SIG-M5 (cell line): ENCODE data around the gene QSER1.
"Not testable (repeated sequence)": the region's sequence is repeated elsewhere in the genome, so short reads cannot be mapped to it uniquely, and the experiment has no call there.

Experiments
- DNase-seq: peaks from one replicate; lab custom pipeline; 2025; lab: John Stamatoyannopoulos, UW

QSER1 gene

GRCh38 chr11:33001281-33001680, 108.7 kb downstream of the QSER1 start:
- DNase-seq: no peak

- DNase-seq: no peak
These were observed 109.3 kb downstream of the QSER1 start for GRCh38 chr11:33001751-33002542.

- no peak for DNase-seq
These were observed 112.6 kb downstream of the QSER1 start for GRCh38 chr11:33005175-33005574.

- no peak for DNase-seq
These were observed 113.4 kb downstream of the QSER1 start for GRCh38 chr11:33006010-33006409.

- no peak for DNase-seq
These were observed 121.1 kb downstream of the QSER1 start for GRCh38 chr11:33013755-33014154.

- DNase-seq: no peak
These were observed 123.3 kb downstream of the QSER1 start, which contains the start of gene DEPDC7 for GRCh38 chr11:33015621-33016551. TSS of gene DEPDC7 (plus strand) at chr11:33015878. CDS start at chr11:33015956, 78 bp downstream.

- DNase-seq: no peak
These were observed 124.0 kb downstream of the QSER1 start for GRCh38 chr11:33016654-33017053.

GRCh38 chr11:33017478-33017877, 124.9 kb downstream of the QSER1 start:
- no peak for DNase-seq

- DNase-seq: no peak
These were observed 125.4 kb downstream of the QSER1 start for GRCh38 chr11:33017965-33018364.

- no peak for DNase-seq
These were observed 126.2 kb downstream of the QSER1 start for GRCh38 chr11:33018840-33019239.

GRCh38 chr11:33021501-33021900, 128.9 kb downstream of the QSER1 start:
- no peak for DNase-seq

GRCh38 chr11:33021937-33022336, 129.3 kb downstream of the QSER1 start:
- DNase-seq: no peak

- DNase-seq: no peak
These were observed 132.7 kb downstream of the QSER1 start for GRCh38 chr11:33025339-33025722.

GRCh38 chr11:33027233-33027632, 134.6 kb downstream of the QSER1 start:
- no peak for DNase-seq

GRCh38 chr11:33027846-33028536, 135.4 kb downstream of the QSER1 start:
- DNase-seq: no peak

- no peak for DNase-seq
These were observed 135.9 kb downstream of the QSER1 start for GRCh38 chr11:33028537-33028914.

- not testable (repeated sequence) for DNase-seq
These were observed 136.6 kb downstream of the QSER1 start for GRCh38 chr11:33029218-33029617.
